Thyroid gland (tissue), 4 donors: ENCODE results near the gene NSFL1C. TPM values are rescaled to one million over a fixed set of nuclear protein-coding genes. Genes with fewer than 3 reads are reported as not detected.

Experiments used
- DNase-seq, 2 donors: peaks; one replicate each; pipeline ENCODE4 v3.0.0-alpha.2; 2019
- H3K27ac ChIP-seq, 3 donors: fragments of 200-600 bp; sonication (generic); 1 replicate in 2 of 3; 2 replicates in 1 of 3; pipeline ENCODE4 v1.5.1; 2016 to 2019; ENCODE audit warnings: mild to moderate bottlenecking in 1 of 3, moderate library complexity in 1 of 3
- H3K27me3 ChIP-seq: fragments of 200-600 bp; sonication (generic); one replicate; pipeline ENCODE4 v1.5.1; 2019
- H3K36me3 ChIP-seq, 2 donors: fragments of 200-600 bp; sonication (generic); one replicate each; pipeline ENCODE4 v1.5.1; 2016 to 2019
- H3K4me1 ChIP-seq, 2 donors: fragments of 200-600 bp; sonication (generic); one replicate each; pipeline ENCODE4 v1.5.1; 2017 to 2019
- H3K4me3 ChIP-seq, 3 donors: fragments of 200-600 bp; sonication (generic); replicated peaks in 1 of 3; 1 replicate in 2 of 3; 2 replicates in 1 of 3; pipeline ENCODE4 v1.5.1; 2016; ENCODE audit warnings: mild to moderate bottlenecking in 1 of 3
- H3K9me3 ChIP-seq: fragments of 200-600 bp; sonication (generic); one replicate; pipeline ENCODE4 v1.5.1; 2017
- CTCF ChIP-seq, 6 experiments: fragments of 200-600 bp in 3 of 6; fragments of 450-650 bp in 3 of 6; sonication (generic) in 3 of 6; IDR thresholded peaks; one replicate each; pipeline ENCODE4 v1.5.1; 2016 to 2019; ENCODE audit warnings: antibody characterized with exemption in 6 of 6, mild to moderate bottlenecking in 2 of 6, inconsistent platforms in 1 of 6, moderate library complexity in 1 of 6
- POLR2A ChIP-seq, 2 donors: fragments of 450-650 bp; IDR thresholded peaks; one replicate each; pipeline ENCODE4 v1.6.1; 2017; ENCODE audit warnings: antibody characterized with exemption in 2 of 2, mild to moderate bottlenecking in 2 of 2, moderate library complexity in 1 of 2
- WGBS, 2 donors: methylation state at CpG; one replicate each; pipeline ENCODE4 v1.1.5; 2017; 5-methylcytosine and 5-hydroxymethylcytosine counted together
- intact Hi-C: fragments of 100-400 bp; cut with DNase I; formaldehyde crosslinking; loops from one replicate; pipeline ENCODE4 v1.15.1; 2023
- total RNA-seq, 4 donors: library from RNA; depleted of rRNA; stranded (reverse); fragments of >200 nt; gene quantifications; one replicate each; pipeline ENCODE4 v1.2.3, GENCODE V29; 2016

NSFL1C gene
- total RNA-seq, 4 donors from 2014 or later, result 42.2 to 51.3 (median 48.8) TPM

GRCh38 chr20:1440024-1440423 lies 26.6 kb downstream of the NSFL1C start:
- TF ChIP-seq POLR2A (IDR thresholded peaks at IDR 0.05), result no peak
- Histone ChIP-seq H3K27me3 (no peaks in the 10 kb centered on the region), H3K4me3 (no peak overlapping the region), H3K27ac (no peak overlapping the region), H3K9me3 (no peaks in the 10 kb centered on the region), H3K4me1 (no peaks in the 10 kb centered on the region), H3K36me3 (peaks cover 28 to 30% of the 10 kb centered on the region in 2 donors)
- 71 to 86% methylated on average over 5 to 6 of the region's 6 CpGs for WGBS, 2 donors
- no peak for DNase-seq
- intact Hi-C loops, result no loop called here

- no peak for DNase-seq
Measured at GRCh38 chr20:1438361-1438760, 28.3 kb downstream of the NSFL1C start.

GRCh38 chr20:1437235-1437904 lies 29.3 kb downstream of the NSFL1C start:
- H3K4me1 ChIP-seq, result no peaks in the 10 kb centered on the region
- H3K27ac ChIP-seq, result no peak overlapping the region
- H3K9me3 ChIP-seq, result no peaks in the 10 kb centered on the region
- no peak for TF ChIP-seq POLR2A (IDR thresholded peaks at IDR 0.05)
- TF ChIP-seq CTCF (IDR thresholded peaks at IDR 0.05), result peak; percentile 60 to 92 (median 74)
- WGBS, 2 donors, result 35 to 38% methylated on average over 5 of the region's 5 CpGs
- no peak overlapping the region for H3K4me3 ChIP-seq
- peak; percentile 58 to 76 for DNase-seq
- peaks cover 1 to 4% of the 10 kb centered on the region in 2 donors for H3K36me3 ChIP-seq
- intact Hi-C loops, result loop anchor here (5.0 kb wide), 1 partner anchor 125 kb away; no protein-coding TSS in a partner anchor
- no peaks in the 10 kb centered on the region for H3K27me3 ChIP-seq

More at GRCh38 chr20:1438361-1438760, 28.3 kb downstream of the NSFL1C start:
- TF ChIP-seq CTCF (IDR thresholded peaks at IDR 0.05) (no peak), POLR2A (IDR thresholded peaks at IDR 0.05) (no peak)
- H3K36me3 ChIP-seq, result peaks cover 11 to 13% of the 10 kb centered on the region in 2 donors
- no peaks in the 10 kb centered on the region for H3K4me1 ChIP-seq
- no peak overlapping the region for H3K27ac ChIP-seq
- H3K4me3 ChIP-seq, result no peak overlapping the region
- intact Hi-C loops, result loop anchor here (5.0 kb wide), 1 partner anchor 126 kb away; no protein-coding TSS in a partner anchor
- WGBS, 2 donors, result 40 to 83% methylated on average over 1 of the region's 1 CpG
- no peaks in the 10 kb centered on the region for H3K27me3 ChIP-seq
- no peaks in the 10 kb centered on the region for H3K9me3 ChIP-seq

GRCh38 chr20:1436263-1436662 lies 30.4 kb downstream of the NSFL1C start:
- TF ChIP-seq CTCF (IDR thresholded peaks at IDR 0.05), result no peak
- TF ChIP-seq POLR2A (IDR thresholded peaks at IDR 0.05), result no peak
- Histone ChIP-seq H3K4me1 (no peaks in the 10 kb centered on the region), H3K9me3 (no peaks in the 10 kb centered on the region), H3K27ac (no peak overlapping the region), H3K4me3 (no peak overlapping the region), H3K36me3 (no peaks in the 10 kb centered on the region), H3K27me3 (no peaks in the 10 kb centered on the region)
- DNase-seq, result no peak
- WGBS, 2 donors, result 89 to 91% methylated on average over 8 of the region's 8 CpGs
- intact Hi-C loops, result loop anchor here (5.0 kb wide), 1 partner anchor 124 kb away; no protein-coding TSS in a partner anchor

- no peak overlapping the region for H3K4me3 ChIP-seq
- intact Hi-C loops, result loop anchor here (5.0 kb wide), 1 partner anchor 123 kb away; no protein-coding TSS in a partner anchor
- H3K9me3 ChIP-seq, result no peaks in the 10 kb centered on the region
- no peak overlapping the region for H3K27ac ChIP-seq
- H3K36me3 ChIP-seq, result no peaks in the 10 kb centered on the region
- DNase-seq, result no peak
- no peaks in the 10 kb centered on the region for H3K4me1 ChIP-seq
- TF ChIP-seq CTCF (IDR thresholded peaks at IDR 0.05) (no peak), POLR2A (IDR thresholded peaks at IDR 0.05) (no peak)
- H3K27me3 ChIP-seq, result no peaks in the 10 kb centered on the region
Measured at GRCh38 chr20:1435337-1435699, 31.3 kb downstream of the NSFL1C start.
